Right lobe of liver (tissue), 6 donors: ENCODE measurements around the gene KIAA1671. TPM values are rescaled to one million over a fixed set of nuclear protein-coding genes. Genes with fewer than 3 reads are reported as not detected.

Source experiments
- ATAC-seq, 4 donors: fragments of 200-7000 bp; cut with Tn5 transposase; one replicate each; pipeline ENCODE4 v1.9.1; 2020; ENCODE audit warnings: mild to moderate bottlenecking in 4 of 4, moderate library complexity in 4 of 4
- DNase-seq, 3 donors: peaks; one replicate each; pipeline ENCODE4 v3.0.0-alpha.2; 2020
- H3K27ac ChIP-seq, 3 donors: fragments of 200-600 bp; one replicate each; pipeline ENCODE4 v1.8.0; 2022
- H3K27me3 ChIP-seq, 2 donors: fragments of 200-600 bp; one replicate each; pipeline ENCODE4 v1.8.0; 2022
- H3K36me3 ChIP-seq, 4 donors: fragments of 200-600 bp; sonication (generic) in 1 of 4; one replicate each; pipeline versions ENCODE4 v1.5.1 to v1.8.0; 2017 to 2022; ENCODE audit warnings: control low read depth in 1 of 4
- H3K4me1 ChIP-seq, 4 donors: fragments of 200-600 bp; sonication (generic) in 1 of 4; one replicate each; pipeline versions ENCODE4 v1.5.1 to v1.8.0; 2017 to 2022; ENCODE audit warnings: control low read depth in 1 of 4
- H3K4me3 ChIP-seq, 3 donors: fragments of 200-600 bp; one replicate each; pipeline ENCODE4 v1.8.0; 2022
- H3K9me3 ChIP-seq, 4 donors: fragments of 200-600 bp; sonication (generic) in 1 of 4; one replicate each; pipeline versions ENCODE4 v1.5.1 to v1.8.0; 2017 to 2022; ENCODE audit warnings: control low read depth in 1 of 4
- CTCF ChIP-seq, 4 donors: fragments of 200-600 bp in 3 of 4; fragments of 450-650 bp in 1 of 4; IDR thresholded peaks; one replicate each; pipeline versions ENCODE4 v1.5.1 to v1.8.0; 2016 to 2022; ENCODE audit warnings: antibody characterized with exemption in 4 of 4, mild to moderate bottlenecking in 2 of 4
- POLR2A ChIP-seq: fragments of 450-650 bp; IDR thresholded peaks from one replicate; pipeline ENCODE4 v1.6.1; 2017; ENCODE audit warnings: antibody characterized with exemption, mild to moderate bottlenecking
- WGBS: methylation state at CpG from one replicate; pipeline ENCODE4 v1.1.6; 2018; ENCODE audit warnings: low coverage, low lambda C conversion rate; ENCODE audit not compliant: insufficient coverage; ENCODE audit errors: missing lambda C conversion rate; 5-methylcytosine and 5-hydroxymethylcytosine counted together
- intact Hi-C, 2 donors: fragments of 100-400 bp; cut with DNase I; formaldehyde crosslinking; loops; one replicate each; pipeline versions ENCODE4 v1.11.2 to v1.14.1; 2022
- total RNA-seq, 6 experiments: library from RNA; depleted of rRNA in 2 of 6; stranded (reverse); fragments of >200 nt in 2 of 6; fragmentation: NEBNext Ultra II Directional in 3 of 6; extraction: Animal tissue kit (Norgen Biotek cat#: 25700) in 3 of 6; gene quantifications; one replicate each; pipeline versions ENCODE4 v1.1.0 to v1.2.4, GENCODE V29; 2016 to 2023
- donor health status: DM: no; HTN: yes; CAD: no.
- donor health status: DM: no; HTN: no; CAD: no.
- donor health status: DM: no; HTN: no; CAD: no.
- donor health status: DM: no; HTN: yes; CAD: no.
- donor health status: DM: no; HTN: yes; CAD: no.

KIAA1671 gene
- total RNA-seq, 6 experiments from 2014 or later, result 31.1 to 56.6 (median 39.2) TPM

GRCh38 chr22:24968066-24968561, 15.6 kb downstream of the KIAA1671 start:
- WGBS, result 87% methylated on average over 4 of the region's 8 CpGs
- TF ChIP-seq CTCF (IDR thresholded peaks at IDR 0.05) (no peak), POLR2A (no peak)
- no peaks in the 10 kb centered on the region for H3K9me3 ChIP-seq
- DNase-seq (no peak), ATAC-seq (no peak)
- intact Hi-C loops, result no loop called here
- no peaks in the 10 kb centered on the region for H3K36me3 ChIP-seq
- H3K4me1 ChIP-seq, result peaks cover 0 to 36% (median 6%) of the 10 kb centered on the region in 4 donors
- no peaks in the 10 kb centered on the region for H3K27me3 ChIP-seq
- no peak overlapping the region for H3K27ac ChIP-seq
- H3K4me3 ChIP-seq, result no peak overlapping the region

- TF ChIP-seq POLR2A, result no peak
- TF ChIP-seq CTCF (IDR thresholded peaks at IDR 0.05), result no peak
- Histone ChIP-seq H3K36me3 (no peaks in the 10 kb centered on the region), H3K27me3 (no peaks in the 10 kb centered on the region), H3K4me3 (no peak overlapping the region), H3K27ac (peak overlapping the region in 2 of 3 donors; percentile 20 to 56), H3K9me3 (no peaks in the 10 kb centered on the region), H3K4me1 (peaks cover 0 to 44% (median 6%) of the 10 kb centered on the region in 4 donors)
- ATAC-seq (peak; percentile 64 to 80 (median 74)), DNase-seq (peak; percentile 72 to 74 (median 73))
- WGBS, result 36% methylated on average over 10 of the region's 12 CpGs
- intact Hi-C loops, result no loop called here
These were observed 17.2 kb downstream of the KIAA1671 start for GRCh38 chr22:24969560-24970301.

- DNase-seq, result no peak
- peaks cover 0 to 26% (median 2%) of the 10 kb centered on the region in 4 donors for H3K4me1 ChIP-seq
- intact Hi-C loops, result no loop called here
- ATAC-seq, result no peak
- no peaks in the 10 kb centered on the region for H3K36me3 ChIP-seq
- no peak overlapping the region for H3K4me3 ChIP-seq
- H3K9me3 ChIP-seq, result no peaks in the 10 kb centered on the region
- TF ChIP-seq CTCF (IDR thresholded peaks at IDR 0.05), result no peak
- no peak for TF ChIP-seq POLR2A
- WGBS, result 49% methylated on average over 2 of the region's 2 CpGs
- H3K27ac ChIP-seq, result no peak overlapping the region
- H3K27me3 ChIP-seq, result no peaks in the 10 kb centered on the region
These were observed 19.9 kb downstream of the KIAA1671 start for GRCh38 chr22:24972369-24972768.

- no peaks in the 10 kb centered on the region for H3K27me3 ChIP-seq
- H3K27ac ChIP-seq, result no peak overlapping the region
- 37% methylated on average over 2 of the region's 6 CpGs for WGBS
- no peaks in the 10 kb centered on the region for H3K36me3 ChIP-seq
- DNase-seq (peak; percentile 65 to 74 (median 66)), ATAC-seq (peak; percentile 24 to 63 (median 44))
- intact Hi-C loops, result no loop called here
- H3K4me1 ChIP-seq, result peaks cover 0 to 32% (median 6%) of the 10 kb centered on the region in 4 donors
- TF ChIP-seq POLR2A, result no peak
- no peak for TF ChIP-seq CTCF (IDR thresholded peaks at IDR 0.05)
- no peaks in the 10 kb centered on the region for H3K9me3 ChIP-seq
- H3K4me3 ChIP-seq, result no peak overlapping the region
These were observed 21.4 kb downstream of the KIAA1671 start for GRCh38 chr22:24973872-24974271.
